Stimulated activated CD4-positive, alpha-beta T cell treated with anti-CD3 and anti-CD28 coated beads, TNF-alpha, amount 100 ng/mL, for 4 hours (primary cell): ENCODE measurements around the gene CSMD2.

Experiments used
- DNase-seq, 3 experiments: peaks; one replicate each; pipeline ENCODE4 v3.0.0-alpha.2; 2020; ENCODE audit warnings: low read depth in 3 of 3

The CSMD2 gene

DNA sequence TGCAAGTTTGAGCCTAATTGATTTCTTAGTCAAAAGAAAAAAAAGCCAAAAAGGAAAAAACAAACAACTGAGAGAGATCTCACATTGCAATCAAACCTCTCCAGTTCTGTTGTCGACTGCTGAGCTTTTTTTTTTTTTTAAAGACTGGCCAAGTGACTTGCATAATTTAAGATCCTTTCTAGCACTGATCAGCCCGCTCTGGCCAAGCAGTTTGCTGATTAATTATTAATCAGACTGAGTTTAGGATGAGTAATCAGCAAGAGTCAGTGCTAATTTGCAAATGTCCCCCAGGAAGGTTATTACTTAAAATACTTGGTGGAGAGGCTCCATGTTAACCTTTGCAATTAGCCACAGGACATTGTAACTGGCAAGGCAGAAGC is 261.8 kb downstream of the CSMD2 start:
- DNase-seq, result no peak

DNA sequence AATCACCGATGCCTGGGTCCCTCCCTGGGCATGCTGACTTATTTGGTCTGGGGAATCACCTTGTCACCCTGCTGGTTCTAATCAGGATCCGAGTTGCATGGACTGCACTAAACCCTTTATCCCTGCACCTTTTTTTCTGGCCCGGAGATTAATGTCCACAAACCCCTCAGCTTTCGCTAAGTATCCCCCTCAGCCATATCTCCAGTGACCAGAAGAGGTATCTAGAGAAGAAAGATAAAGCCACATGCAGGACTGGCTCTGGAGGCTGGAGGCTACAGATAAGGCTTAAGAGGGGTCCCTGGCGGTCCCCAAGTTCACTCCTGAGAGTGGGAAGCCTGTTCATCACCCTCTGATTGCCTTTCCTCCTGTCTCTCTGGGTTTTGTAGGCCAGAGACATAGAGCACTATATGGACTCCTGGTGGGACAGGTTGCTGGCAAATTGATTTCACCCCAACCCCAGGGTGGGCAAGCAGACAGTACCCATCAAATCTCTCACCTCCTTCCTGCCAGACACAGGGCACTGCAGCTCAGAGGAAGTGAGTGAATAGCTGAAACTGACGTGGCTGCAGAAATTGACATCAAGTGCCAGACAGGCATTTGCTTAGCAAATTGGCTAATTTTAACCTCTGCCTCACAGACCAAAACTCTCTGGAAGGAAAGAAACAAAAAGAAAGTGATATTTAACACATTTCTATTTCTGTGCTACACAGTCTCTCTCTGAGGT is 262.4 kb downstream of the CSMD2 start:
- no peak for DNase-seq

DNA sequence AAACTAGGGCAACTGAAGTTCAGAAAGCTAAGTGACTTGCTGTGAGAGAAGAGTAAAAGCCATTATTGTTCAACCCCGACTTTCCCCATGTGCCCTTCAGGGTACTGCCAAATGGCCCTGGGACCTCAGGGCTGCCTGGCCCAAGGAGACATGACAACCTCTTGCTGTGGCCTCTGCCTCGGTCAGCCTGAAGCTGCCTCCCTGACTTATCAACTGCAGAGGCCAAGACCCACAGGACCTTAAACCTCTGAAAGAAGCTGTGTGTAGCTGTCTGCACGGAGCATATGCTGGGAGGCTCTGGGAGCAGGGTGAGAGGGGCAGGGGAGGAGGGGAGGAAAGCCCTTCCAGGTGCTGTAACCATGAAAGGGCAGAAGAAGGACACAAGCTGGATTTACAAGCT is 265.3 kb downstream of the CSMD2 start:
- no peak for DNase-seq

DNA sequence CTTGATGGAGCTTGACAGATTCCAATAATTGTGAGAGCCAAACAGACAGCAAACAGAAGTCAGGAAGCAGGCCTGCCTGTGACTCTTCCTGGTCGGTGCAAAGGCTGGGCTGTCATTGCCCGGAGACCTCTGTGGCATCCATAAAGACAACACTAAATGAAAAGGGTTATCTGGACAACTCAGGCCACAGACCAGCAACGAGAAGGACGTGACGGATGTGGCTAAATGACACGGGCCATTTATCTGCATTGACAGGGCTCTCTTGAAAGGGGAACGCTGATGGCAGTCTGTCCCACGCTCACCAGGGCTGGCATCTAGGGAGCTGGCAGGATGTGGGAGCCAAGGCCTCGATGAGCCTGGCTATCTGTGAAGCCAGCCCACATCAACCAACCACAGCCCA is 266.1 kb downstream of the CSMD2 start:
- no peak for DNase-seq

DNA sequence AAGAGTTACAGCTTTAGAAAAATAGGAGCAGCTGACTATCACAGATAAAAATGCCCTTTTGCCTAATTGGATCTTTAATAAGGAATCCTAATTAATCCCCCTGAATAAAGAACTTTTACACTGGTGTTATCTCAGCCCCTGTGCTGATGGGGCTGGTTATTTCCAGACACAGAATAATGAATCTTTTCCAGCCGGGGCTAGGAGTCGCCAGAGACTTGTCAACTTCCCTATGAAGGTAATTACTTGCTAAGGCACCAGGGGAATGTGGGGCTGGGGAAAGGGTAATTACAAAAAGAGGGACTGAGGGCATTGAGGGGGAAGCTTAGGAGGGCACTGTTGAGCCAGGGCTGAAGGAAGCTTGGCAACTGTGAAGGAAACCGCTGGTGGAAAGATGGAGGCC is 266.6 kb downstream of the CSMD2 start:
- no peak for DNase-seq

DNA sequence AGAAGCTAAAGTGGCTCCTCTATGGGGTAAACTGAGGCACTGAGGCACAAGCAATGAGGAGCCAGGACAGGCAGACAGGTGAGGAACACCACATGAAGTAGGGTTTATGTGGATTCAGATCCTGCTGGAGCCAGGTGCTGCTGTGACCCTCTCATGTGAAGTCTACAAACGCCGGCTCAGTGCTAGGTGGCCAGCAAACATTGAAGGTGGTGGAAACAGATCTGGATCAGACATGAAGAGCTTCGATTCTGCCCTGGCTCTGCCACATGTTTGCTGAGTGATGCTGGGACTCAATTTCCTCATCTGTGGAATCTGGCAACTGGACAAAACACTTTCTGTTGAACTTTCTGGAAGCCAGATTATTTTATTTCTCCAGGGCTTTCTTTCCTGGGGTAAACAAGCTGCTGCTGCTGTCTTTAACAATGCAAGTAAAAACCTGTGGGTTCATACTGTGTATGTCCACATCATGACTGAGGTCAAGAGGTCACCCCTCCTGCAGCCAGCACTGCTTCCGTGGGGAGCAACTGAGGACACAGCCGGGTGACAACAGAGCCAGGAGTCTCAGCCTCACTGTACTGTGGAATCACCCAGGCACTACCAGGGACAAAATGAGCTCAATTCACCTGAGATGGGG is 267.8 kb downstream of the CSMD2 start:
- no peak for DNase-seq

DNA sequence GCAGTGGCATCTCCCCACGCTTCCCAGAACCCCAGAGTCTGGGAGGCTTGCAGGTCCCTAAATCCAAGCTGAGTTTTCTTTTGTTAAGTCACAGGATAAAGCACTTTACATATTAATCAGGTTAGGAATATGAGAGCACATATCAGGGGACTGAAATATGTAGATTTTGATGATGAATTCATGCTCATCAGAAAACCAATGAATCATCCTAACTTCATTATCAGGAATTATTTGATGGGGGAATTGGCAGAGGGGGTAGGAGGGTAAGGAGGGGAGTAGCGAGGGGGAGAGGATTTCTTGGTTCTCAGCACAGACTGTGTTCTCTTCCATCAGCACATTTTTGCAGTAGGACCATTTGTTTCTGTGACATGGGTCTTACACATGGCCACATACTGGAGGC is 269.1 kb downstream of the CSMD2 start:
- DNase-seq, result no peak

DNA sequence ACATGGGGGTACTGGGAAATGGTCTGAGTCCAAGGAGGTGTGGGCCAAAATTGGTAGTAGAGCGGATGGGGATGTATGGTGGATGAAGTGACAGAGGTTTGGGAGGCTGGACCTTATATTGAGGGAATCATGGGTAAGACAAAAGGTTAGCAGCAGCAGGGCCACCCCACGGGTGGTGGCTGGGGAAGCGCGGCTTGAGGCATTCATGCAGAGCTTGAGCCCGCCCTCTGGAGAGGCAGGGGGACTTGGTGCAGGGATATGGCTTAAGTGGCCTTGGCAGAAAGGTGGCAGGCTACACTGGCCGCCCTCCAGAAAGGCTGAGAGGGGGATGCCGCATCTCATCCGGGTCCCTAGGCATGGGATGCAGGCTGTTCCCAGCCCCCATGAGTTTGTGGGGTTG is 269.6 kb downstream of the CSMD2 start:
- no peak for DNase-seq

DNA sequence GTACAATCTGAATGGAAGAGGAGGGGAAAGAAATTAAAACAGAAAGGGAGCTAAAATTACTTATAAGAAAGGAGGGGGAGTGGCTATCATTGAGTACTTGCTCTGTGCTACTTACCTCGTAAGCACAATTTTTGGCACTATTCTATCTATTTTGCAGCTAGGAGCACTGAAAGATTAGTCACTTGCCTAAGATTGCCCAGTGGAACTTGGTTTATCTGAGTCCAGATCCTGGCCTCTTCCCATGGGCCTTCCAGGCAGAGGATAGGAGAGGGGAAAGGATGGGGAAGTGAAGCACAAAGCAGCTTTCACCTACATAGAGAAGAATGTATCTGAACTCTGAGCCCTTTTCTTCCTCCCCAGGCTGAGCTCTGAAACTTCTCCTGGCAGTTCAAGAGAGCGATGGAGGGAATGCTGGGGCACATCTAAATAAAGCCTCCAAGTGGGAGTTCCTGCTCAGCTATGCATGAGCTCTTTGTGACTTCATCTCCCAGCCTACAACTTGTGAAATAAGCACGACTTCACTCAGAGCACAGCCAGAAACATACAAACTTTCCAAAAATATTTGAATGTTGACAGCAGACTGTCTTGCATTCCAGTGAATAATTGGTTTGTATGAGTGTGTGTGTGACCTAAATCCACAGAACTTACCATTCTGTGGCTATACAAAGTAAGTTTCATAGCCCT is 271.7 kb downstream of the CSMD2 start:
- no peak for DNase-seq

DNA sequence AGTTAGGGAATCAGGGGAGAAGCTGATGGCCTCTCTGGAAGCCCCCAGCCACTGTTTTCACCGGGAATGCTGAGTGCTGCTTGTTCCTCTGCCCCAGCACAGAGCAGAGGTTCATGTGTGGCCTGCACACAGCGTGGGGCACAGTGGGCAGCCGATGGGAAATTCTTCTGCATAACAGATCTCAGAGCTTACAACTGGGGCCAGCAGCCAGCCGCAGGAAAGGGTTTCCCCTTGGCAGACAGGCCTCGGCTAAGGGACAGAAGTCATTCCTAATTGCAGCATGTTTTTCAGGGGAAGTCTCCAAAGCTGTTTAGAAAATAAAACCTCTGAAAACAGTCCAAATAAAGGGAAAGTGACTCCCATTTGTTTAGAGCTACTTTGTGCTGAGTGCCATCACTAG is 278.5 kb downstream of the CSMD2 start:
- DNase-seq, result no peak

DNA sequence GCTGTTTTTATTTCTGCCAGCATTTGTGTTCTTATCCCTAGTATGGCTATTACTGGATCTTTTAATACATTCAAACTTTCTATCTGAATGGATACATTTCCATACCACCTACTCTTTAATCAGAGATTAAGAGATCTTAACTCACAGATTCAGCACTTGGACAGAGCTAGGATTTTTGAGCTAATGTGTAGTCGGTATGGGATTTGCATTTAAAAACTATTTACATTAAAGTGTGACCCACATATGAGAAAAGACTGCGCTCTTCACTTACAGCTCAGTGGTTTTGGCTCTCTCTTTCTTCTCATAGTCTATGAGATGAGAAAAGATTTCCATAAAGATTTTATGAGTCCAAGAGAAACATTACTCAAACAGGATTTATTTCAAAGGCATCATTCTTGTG is 284.7 kb downstream of the CSMD2 start:
- DNase-seq, result no peak

DNA sequence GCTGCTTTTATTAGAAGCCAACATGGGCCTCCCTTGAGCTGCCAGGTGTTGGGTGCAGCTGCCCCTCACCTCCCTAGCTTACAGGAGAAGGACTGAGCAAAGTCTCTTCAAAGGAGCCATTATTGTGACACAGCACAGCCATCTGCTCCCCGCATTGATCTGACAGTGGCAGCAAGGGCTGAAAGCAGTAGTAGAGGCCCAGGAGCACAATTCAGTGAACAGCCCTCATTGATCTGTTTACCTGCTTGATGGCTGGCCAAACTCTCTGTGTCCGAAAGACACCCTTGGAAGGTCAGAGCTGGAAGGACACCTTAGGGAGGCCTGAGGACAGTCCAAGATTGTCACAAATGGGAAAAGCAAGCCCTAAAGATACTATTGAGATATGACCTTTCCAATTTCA is 286.6 kb downstream of the CSMD2 start:
- no peak for DNase-seq

DNA sequence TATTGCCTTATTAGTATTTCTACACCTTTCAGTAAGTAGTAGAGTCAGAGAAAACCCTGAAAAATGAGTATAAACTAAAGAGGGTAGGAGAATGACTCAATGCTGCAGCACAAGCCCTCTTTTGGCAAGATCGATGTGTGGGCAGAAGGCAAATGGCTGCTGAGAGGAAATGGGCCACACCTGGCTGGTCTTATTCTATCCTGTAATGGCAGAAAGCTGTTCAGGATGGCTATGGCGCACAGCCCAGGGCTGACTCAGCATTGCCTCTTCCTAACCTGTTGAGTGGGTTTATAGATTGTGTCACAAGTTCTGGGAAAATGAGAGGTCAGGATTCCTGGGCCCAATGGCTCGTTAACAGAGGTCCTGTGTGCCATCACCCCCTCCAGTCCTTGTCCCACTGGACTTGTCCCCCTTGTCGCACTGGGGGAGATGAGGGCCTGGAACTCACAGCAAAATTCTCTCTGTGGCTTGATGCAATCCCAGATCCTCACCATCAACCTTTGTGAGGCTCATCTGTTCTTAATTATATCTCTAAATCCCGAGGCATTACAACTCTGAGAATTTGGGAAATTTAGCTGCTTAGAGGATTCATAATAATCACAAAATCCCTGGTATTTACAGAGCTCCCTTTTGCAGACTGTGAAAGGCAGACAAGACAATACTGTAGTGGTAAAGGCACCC is 287.9 kb downstream of the CSMD2 start:
- DNase-seq, result no peak

DNA sequence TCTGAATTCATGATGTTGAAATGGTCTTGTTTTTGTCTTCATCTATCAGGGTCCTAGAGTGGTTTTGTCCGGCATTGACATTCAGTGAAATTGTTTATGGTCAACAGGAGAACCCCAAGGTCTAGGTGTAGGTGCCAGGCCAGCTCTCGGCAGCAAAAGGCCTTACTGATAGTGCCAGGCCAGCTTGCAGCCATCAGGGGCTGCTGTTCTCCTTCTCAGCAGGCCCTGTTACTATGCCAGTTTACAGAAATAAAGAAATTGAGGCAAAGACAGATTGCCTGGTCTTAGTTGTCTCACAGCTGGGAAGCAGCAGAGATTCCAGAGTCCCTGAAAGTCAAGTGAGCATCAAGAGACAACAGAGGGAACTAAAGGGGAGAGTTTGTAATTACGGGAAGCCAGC is 289.2 kb downstream of the CSMD2 start:
- no peak for DNase-seq

DNA sequence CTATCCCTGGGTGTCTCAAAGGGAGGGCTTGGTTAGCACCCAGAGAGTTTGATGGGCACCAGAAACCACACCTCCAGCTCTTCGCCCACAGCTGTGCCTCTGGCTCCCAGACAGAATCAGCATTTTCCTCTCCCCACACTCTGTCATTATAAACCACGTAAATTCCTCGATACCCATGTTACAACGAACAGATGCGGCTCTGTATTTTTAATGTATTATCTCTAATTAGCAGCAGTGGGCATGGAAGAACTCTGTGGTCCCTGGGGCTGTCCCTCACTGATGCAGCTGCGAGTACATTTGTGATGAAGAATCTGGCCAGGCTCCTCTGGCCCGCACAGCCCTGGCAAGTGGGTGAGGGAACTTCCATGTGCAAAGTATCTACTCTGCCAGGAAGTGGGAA is 290.4 kb downstream of the CSMD2 start:
- DNase-seq, result no peak

DNA sequence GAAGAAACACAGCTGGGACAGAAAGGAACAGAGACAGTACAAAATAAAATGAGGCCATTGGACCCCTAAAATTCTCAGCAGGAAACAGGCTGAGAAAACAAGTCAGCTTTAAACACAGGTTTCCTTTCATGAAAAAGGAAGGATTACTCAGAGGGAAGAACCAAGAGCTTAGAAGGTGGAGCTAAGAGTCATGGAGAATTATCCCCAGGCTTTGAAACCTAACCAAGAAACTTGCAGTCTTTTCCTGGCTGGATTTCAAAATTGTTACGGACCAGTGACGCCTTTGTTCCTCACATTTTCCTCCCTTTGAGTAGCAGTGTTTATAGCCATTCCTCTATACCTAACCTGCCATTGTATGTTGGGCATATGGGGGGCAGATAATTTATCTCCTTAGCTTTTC is 292.3 kb downstream of the CSMD2 start:
- DNase-seq, result no peak

DNA sequence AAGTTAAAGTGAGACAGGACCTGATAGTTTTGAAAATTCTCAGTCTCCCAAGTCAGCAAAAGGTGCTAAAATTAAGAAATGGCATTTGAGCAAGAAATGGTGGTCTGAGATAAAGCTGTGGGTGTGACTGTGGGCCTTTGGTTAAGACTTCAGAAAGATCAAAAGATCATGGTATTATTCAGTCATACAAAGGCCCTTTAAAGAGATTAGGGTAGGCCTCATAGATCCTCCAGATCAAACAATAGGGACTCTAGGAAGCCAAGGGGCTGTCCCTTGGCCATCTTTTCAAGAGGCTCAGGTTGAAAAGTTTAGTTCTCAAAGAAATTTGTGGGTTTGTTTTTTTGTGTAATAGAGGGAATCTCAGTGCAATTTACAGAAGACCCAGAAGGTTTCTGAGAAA is 292.8 kb downstream of the CSMD2 start:
- no peak for DNase-seq

DNA sequence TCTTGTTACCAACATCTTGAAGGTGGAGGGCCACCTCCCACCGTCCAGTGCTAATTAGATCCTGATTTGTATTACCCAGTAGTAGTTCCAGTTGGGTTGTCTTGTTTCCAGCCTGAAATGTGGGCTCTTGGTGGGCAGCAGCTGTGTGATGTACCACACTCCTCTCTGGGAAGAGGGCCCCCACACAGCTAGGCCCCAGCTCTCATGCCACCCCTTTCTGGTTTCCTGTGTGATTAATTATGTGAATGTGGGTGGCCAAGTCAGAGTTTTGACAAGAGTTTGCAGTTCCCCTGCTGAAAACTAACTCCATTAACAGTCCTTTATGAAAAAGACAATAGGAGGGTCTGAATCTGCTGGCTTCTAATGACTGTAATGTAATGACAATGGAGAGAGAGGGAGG is 297.3 kb downstream of the CSMD2 start:
- DNase-seq, result no peak

DNA sequence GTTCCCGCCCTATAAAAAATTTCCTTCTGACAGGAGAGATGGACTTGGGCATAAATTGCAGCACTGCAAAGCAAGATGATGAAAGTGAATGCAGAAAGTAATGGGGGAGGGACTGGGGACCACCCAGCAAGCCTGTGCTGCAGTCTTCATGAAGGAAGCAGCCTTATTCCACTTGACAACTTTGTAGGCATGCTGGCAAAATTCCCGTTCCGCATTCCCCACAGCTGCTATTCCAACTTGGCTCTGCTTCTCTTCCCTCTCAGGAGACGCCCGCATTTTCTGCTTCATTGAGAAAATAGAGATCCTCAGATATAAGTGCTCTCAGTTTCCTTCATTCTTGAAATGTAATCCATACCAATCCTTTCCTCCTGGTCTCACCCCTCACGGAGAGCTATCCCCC is 298.7 kb downstream of the CSMD2 start:
- no peak for DNase-seq

DNA sequence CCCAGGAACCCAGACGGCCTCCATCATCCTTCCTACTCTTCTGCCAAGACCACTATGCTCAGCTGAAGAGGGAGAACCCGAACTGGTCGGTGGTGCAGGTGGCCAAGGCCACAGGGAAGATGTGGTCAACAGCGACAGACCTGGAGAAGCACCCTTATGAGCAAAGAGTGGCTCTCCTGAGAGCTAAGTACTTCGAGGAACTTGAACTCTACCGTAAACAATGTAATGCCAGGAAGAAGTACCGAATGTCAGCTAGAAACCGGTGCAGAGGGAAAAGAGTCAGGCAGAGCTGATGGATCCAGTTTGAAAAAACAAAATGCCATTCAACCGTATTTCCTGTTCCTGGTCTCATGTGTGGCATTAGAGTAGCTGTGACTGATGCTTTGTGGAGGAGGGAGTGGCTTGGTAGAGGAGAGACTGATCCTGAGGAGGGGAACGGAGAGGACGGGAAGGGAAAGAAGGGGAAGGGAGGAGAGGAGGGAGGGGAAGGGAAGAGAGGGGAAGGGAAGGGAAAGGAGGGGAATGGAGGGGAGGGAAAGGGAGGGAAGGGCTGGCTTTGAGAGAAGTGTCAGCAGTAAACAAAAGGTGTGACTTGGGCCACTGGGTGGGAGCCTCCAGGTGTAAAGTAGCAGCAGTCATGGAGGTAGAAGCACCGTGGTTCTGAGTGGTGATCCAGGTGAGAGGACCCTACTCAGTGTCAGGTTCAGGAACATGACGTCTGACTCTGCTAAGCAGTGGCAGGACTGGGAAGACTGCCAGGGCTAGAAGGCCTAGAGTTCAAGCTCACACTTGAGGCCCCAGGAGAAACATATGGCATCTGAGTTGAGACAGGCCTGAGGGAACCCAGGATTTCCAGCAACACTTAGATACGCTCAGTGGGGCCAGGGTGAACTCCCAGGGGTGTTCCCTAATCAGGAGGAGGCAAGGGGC is 300.3 kb downstream of the CSMD2 start:
- no peak for DNase-seq

DNA sequence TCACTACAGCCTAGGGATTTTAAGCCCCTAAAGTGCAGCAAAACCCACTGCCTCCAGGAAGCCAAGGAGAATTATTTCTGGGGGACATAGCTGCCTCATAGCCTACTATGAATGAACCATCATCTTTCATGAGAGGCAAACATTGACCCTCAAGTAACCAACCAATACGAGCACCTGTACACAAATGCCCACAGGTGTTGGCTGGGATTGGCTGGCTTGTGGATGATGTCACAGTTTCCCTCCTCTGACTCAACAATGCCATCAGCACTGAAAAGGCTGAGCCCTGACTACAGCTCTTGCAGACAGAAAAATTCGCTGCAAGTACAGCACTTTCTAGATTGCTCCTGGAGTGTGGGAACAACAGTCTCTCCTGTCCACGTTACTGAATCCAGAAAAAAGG is 301.3 kb downstream of the CSMD2 start, which contains the start of gene HMGB4:
HMGB4 (plus strand) TSS at position 301 of the 400 bp plus-strand sequence. CDS start 113 bp downstream, outside the sequence.
- DNase-seq, result no peak

DNA sequence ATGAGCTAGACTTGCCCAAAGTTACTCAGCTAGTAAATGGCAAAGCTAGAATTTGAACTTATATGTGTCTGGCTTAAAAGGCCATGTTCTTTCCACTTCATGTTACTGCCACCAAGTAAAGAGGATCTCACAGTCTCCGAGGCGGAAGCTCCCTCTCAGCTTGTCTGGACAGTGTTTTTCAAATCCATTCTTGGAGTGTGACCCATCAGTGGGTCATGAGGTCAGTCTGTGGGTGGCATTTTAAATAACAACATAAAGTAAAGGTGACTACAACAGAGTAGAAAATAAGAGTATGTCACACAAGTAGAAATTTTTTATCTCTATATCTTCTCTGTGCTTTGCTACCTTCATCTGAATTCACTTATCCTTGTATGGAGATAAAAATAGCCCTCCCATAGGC is 304.4 kb downstream of the CSMD2 start:
- no peak for DNase-seq
